Upper lobe of right lung (tissue), 1 donor: ENCODE data around the gene TESK2. TPM values are rescaled to one million over a fixed set of nuclear protein-coding genes. Genes with fewer than 3 reads are reported as not detected.
"Not testable (repeated sequence)": the region's sequence is repeated elsewhere in the genome, so short reads cannot be mapped to it uniquely, and the experiment has no call there.

ENCODE experiments used
- ATAC-seq: fragments of 200-7000 bp; cut with Tn5 transposase; one replicate; pipeline ENCODE4 v1.9.1; 2020; ENCODE audit warnings: mild to moderate bottlenecking, moderate library complexity
- DNase-seq: peaks from one replicate; pipeline ENCODE4 v3.0.0-alpha.2; 2020
- H3K27ac ChIP-seq: fragments of 200-600 bp; one replicate; pipeline ENCODE4 v1.8.0; 2022
- H3K27me3 ChIP-seq: fragments of 200-600 bp; one replicate; pipeline ENCODE4 v1.8.0; 2022; ENCODE audit warnings: mild to moderate bottlenecking
- H3K36me3 ChIP-seq: fragments of 200-600 bp; one replicate; pipeline ENCODE4 v1.8.0; 2022
- H3K4me1 ChIP-seq: fragments of 200-600 bp; one replicate; pipeline ENCODE4 v1.8.0; 2022
- H3K4me3 ChIP-seq: fragments of 200-600 bp; one replicate; pipeline ENCODE4 v1.8.0; 2022; ENCODE audit warnings: mild to moderate bottlenecking
- H3K9me3 ChIP-seq: fragments of 200-600 bp; one replicate; pipeline ENCODE4 v1.8.0; 2022
- CTCF ChIP-seq: fragments of 200-600 bp; IDR thresholded peaks from one replicate; pipeline ENCODE4 v1.8.0; 2022; ENCODE audit warnings: antibody characterized with exemption
- intact Hi-C: fragments of 100-400 bp; cut with DNase I; formaldehyde crosslinking; loops from one replicate; pipeline ENCODE4 v1.11.0; 2022
- total RNA-seq: library from RNA; stranded (reverse); fragmentation: NEBNext Ultra II Directional; extraction: Animal tissue kit (Norgen Biotek cat#: 25700); gene quantifications from one replicate; pipeline ENCODE4 v1.2.1, GENCODE V29; 2021
- donor health status: DM: no; HTN: yes; CAD: no; lungs with severe emphysema.

The TESK2 gene
- total RNA-seq, 1 donor from 2014 or later = 8.4 TPM

GRCh38 chr1:45526135-45526644 lies 35.2 kb upstream of the TESK2 start:
- H3K4me3 ChIP-seq = no peak overlapping the region
- intact Hi-C loops = no loop called here
- H3K27ac ChIP-seq = no peak overlapping the region
- H3K27me3 ChIP-seq = no peaks in the 10 kb centered on the region
- ATAC-seq = no peak
- H3K36me3 ChIP-seq = no peaks in the 10 kb centered on the region
- H3K9me3 ChIP-seq = no peaks in the 10 kb centered on the region
- H3K4me1 ChIP-seq = no peaks in the 10 kb centered on the region
- no peak for TF ChIP-seq CTCF
- no peak for DNase-seq

- H3K36me3 ChIP-seq, H3K27ac ChIP-seq, H3K9me3 ChIP-seq, DNase-seq, intact Hi-C loops, H3K4me3 ChIP-seq, H3K27me3 ChIP-seq, ATAC-seq, H3K4me1 ChIP-seq: not testable (repeated sequence)
These were observed 33.0 kb upstream of the TESK2 start for GRCh38 chr1:45523975-45524374.

- H3K36me3 ChIP-seq, ATAC-seq, H3K27me3 ChIP-seq, intact Hi-C loops, H3K9me3 ChIP-seq, DNase-seq, H3K4me3 ChIP-seq, H3K27ac ChIP-seq: not testable (repeated sequence)
- H3K4me1 ChIP-seq = peaks cover 13% of the 10 kb centered on the region
These were observed 32.6 kb upstream of the TESK2 start for GRCh38 chr1:45523516-45523915.

GRCh38 chr1:45522324-45523104 lies 31.6 kb upstream of the TESK2 start:
- peaks cover 7% of the 10 kb centered on the region for H3K36me3 ChIP-seq
- no peaks in the 10 kb centered on the region for H3K9me3 ChIP-seq
- no peak for ATAC-seq
- peaks cover 14% of the 10 kb centered on the region for H3K4me1 ChIP-seq
- no peaks in the 10 kb centered on the region for H3K27me3 ChIP-seq
- peak overlapping the region; percentile 98 for H3K27ac ChIP-seq
- DNase-seq = no peak
- TF ChIP-seq CTCF = no peak
- intact Hi-C loops = no loop called here
- peak overlapping the region; percentile 86 for H3K4me3 ChIP-seq

- TF ChIP-seq CTCF = peak; percentile 18
- Histone ChIP-seq H3K9me3 (no peaks in the 10 kb centered on the region), H3K27ac (peak within 1 kb of the TSS; percentile 98), H3K36me3 (peaks cover 14% of the 10 kb centered on the region), H3K4me1 (peaks cover 21% of the 10 kb centered on the region), H3K27me3 (no peaks in the 10 kb centered on the region), H3K4me3 (peak within 1 kb of the TSS; percentile 86)
- ATAC-seq (peak; percentile 97), DNase-seq (peak; percentile 97)
- intact Hi-C loops = no loop called here
These were observed 30.7 kb upstream of the TESK2 start, which contains the start of gene PRDX1 for GRCh38 chr1:45521413-45522323. TSS of gene PRDX1 (minus strand) at chr1:45521884. CDS start at chr1:45519043, 2,841 bp downstream.

GRCh38 chr1:45519774-45520173 lies 28.8 kb upstream of the TESK2 start:
- H3K9me3 ChIP-seq, H3K27me3 ChIP-seq, H3K27ac ChIP-seq, DNase-seq, ATAC-seq: not testable (repeated sequence)
- peak overlapping the region; percentile 86 for H3K4me3 ChIP-seq
- peaks cover 24% of the 10 kb centered on the region for H3K4me1 ChIP-seq
- H3K36me3 ChIP-seq = peaks cover 32% of the 10 kb centered on the region
- intact Hi-C loops = loop anchor here (5.0 kb wide), 1 partner anchor 48 kb away; no protein-coding TSS in a partner anchor
